ENCODE data around the gene MAPKAPK5.
"Not testable (repeated sequence)": the region's sequence is repeated elsewhere in the genome, so short reads cannot be mapped to it uniquely, and the experiment has no call there.

Gene MAPKAPK5

GRCh38 chr12:111827907-111828306 lies 14.1 kb upstream of the MAPKAPK5 start:
- DNase-seq = no peak

DNA sequence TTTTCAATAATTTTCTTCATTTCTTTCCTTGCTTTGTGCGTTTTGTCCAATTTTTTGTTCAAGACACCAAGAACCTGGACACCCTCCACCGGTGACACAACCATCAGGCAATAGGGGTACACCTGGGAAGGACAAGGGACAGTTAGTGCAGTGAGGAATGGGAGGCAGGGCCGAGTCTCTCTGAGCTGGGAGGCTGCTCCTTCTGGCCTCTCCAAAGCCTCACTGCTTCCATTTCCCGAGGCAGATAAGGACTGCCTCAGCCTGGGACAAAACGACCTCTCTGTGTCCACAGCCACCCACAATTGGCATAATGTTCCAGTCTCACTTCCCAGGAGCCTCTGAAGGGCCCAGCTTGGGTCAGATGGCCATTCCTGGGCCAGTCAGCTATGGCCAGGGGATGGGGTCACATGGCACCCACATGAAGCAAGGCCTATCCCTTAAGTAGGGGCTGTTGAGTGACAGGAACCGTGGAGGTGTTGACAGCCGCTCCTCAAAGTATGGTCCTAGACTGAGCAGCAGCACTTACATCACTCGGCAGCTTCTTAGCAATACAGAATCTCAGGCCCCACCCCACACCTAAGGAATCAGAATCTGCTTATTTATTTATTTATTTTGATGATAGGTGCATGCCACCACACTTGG lies 13.6 kb upstream of the MAPKAPK5 start:
- DNase-seq = no peak

DNA sequence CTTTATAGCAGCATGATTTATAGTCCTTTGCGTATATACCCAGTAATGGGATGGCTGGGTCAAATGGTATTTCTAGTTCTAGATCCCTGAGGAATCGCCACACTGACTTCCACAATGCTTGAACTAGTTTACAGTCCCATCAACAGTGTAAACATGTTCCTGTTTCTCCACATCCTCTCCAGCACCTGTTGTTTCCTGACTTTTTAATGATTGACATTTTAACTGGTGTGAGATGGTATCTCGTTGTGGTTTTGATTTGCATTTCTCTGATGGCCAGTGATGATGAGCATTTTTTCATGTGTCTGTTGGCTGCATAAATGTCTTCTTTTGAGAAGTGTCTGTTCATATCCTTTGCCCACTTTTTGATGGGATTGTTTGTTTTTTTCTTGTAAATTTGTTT lies 12.4 kb upstream of the MAPKAPK5 start:
- DNase-seq = not testable (repeated sequence)

GRCh38 chr12:111834740-111835386 lies 7.2 kb upstream of the MAPKAPK5 start:
- DNase-seq = not testable (repeated sequence)

GRCh38 chr12:111835531-111836181 lies 6.4 kb upstream of the MAPKAPK5 start:
- DNase-seq = not testable (repeated sequence)

GRCh38 chr12:111838353-111838752 lies 3.7 kb upstream of the MAPKAPK5 start:
- DNase-seq = no peak

GRCh38 chr12:111840807-111841206 lies 1.2 kb upstream of the MAPKAPK5 start:
- no peak for DNase-seq

DNA sequence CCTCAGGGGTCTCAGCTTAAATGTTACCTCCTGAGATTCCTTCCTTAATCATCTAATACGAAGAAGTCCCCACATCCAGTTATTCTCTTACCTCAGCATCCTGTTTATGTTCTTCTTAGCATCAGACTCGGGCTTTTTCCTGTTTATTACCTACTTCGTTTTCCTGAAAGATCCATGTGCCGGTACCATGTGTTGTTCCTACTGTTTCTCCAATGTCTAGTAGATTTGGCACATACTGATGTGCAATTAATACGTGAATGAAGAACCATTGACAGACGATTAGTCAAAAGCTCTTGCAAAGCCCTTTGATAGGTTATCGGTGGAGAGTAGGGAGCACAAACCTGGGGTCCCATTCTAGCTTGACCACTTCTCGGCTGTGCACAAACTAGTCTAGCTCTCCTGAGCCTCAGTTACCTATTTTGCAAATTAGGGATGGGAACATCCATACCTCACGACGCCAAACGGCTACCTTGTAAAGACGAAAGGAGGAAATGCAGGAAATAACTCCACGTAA lies 735 bp upstream of the MAPKAPK5 start:
- no peak for DNase-seq

GRCh38 chr12:111842556-111843396 lies 748 bp downstream of the MAPKAPK5 start:
- DNase-seq = peak in 10 of 58 donors; percentile 1 to 43 (median 38)

DNA sequence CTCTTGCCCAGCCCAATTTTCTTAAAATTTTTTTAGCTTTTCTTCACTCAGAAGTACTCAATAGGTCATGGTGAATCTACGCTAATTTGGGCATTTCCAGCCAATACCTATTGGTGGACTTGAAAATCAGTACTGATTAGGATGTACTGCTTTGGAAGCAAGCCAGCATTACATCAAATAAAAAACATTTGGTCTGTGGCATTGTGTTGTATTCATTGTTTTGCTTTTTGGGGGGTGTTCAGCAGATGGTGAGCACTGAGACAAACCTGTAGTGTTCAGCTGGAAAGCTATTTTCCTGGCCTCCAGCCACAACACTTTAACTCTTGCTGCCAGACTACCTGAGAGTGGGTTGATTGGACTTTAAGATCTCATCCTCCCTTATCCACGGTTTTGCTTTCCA lies 4.0 kb downstream of the MAPKAPK5 start:
- DNase-seq = no peak

DNA sequence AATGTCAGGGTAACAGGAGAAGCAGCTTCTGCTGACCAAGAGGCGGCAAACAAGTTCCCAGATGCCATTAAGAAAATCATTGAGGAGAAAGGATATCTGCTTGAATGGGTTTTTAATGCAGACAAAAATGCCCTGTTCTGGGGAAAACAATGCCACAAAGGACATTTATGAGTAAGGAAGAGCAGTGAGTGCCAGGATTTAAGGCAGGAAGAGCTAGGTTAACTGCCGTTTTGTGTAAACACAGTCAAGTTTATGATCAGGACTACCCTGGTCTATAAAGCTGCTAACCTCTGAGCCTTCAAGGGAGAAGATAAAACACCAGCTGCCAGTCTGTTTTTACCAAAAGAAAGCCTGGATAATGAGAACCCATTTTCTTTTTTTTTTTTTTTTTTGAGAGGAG lies 8.5 kb downstream of the MAPKAPK5 start:
- DNase-seq = no peak

- no peak for DNase-seq
These were observed 16.2 kb downstream of the MAPKAPK5 start for GRCh38 chr12:111858186-111858585.

GRCh38 chr12:111858778-111859177 lies 16.8 kb downstream of the MAPKAPK5 start:
- no peak for DNase-seq

GRCh38 chr12:111864913-111865312 lies 22.9 kb downstream of the MAPKAPK5 start:
- no peak for DNase-seq

DNA sequence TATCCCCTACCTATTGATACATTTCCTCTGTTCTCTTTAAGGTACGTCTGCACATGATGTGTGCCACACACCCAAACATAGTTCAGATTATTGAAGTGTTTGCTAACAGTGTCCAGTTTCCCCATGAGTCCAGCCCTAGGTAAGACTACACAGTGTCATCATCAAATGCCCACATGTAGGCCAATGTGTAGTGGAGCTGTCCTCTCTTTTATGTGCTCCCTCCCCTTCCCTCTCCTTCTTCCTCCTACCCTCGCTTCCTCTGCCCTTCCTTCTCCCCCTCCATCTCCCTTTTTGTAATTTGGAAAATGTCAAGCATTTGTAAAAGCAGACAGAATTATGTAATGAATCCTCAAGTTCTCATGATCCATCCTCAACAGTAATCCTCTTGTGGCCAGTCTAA lies 25.5 kb downstream of the MAPKAPK5 start:
- DNase-seq = no peak

DNA sequence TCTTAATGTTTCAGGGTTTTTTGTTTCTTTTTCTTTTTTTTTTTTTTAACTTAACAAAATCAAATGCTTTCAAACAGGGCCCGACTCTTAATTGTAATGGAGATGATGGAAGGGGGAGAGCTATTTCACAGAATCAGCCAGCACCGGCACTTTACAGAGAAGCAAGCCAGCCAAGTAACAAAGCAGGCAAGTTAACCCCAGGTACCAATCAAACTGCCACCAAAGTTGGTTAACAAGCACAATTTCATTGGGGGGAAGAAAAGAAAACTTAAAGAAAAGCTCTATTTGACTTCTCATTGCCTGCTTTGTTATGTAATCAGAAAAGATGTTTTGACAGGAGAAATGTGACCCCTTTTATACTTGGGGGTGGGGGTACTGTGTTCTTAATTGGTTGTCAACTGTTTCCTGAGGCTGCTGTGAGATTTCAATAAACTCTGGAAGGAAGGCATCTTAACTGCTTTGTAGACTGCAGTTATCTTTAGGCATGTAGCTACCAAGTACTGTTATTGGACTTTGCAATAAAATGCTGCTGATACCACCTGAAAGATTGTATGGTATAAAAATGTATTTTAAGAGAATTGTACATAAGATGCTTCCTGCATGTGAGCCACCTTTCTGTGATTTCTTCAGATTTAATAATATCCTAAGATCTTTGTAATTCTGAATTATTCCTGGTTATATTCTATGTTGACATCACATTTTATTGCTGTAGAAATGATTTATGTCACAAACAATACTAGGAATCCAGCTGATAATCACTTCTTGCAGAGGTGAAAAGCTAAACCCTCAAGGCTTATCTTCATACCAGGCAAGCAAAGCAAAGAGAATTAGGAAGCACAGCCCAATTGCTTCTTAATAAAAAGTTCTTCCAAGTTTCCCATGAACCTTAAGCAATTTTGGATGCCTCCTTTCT lies 26.9 kb downstream of the MAPKAPK5 start:
- DNase-seq = no peak

- no peak for DNase-seq
These were observed 27.6 kb downstream of the MAPKAPK5 start for GRCh38 chr12:111869671-111870070.

GRCh38 chr12:111870216-111870615 lies 28.2 kb downstream of the MAPKAPK5 start:
- peak in 3 of 58 donors; percentile 21 to 41 (median 32) for DNase-seq

GRCh38 chr12:111870706-111871105 lies 28.7 kb downstream of the MAPKAPK5 start:
- no peak for DNase-seq

- no peak for DNase-seq
These were observed 31.1 kb downstream of the MAPKAPK5 start for GRCh38 chr12:111873113-111873512.

Data from anterior cingulate cortex (tissue), 58 donors.